ENCODE data around the gene SLC4A4. TPM values are rescaled to one million over a fixed set of nuclear protein-coding genes. Genes with fewer than 3 reads are reported as not detected.

SLC4A4 gene
- total RNA-seq, 2 donors from 2014 or later = 0.32 to 0.76 TPM

- H3K9me3 Mint-ChIP-seq = peaks cover 5% of the 10 kb centered on the region
- H3K27me3 Mint-ChIP-seq = peaks cover 4% of the 10 kb centered on the region
- no peaks in the 10 kb centered on the region for H3K4me1 Mint-ChIP-seq
- H3K36me3 Mint-ChIP-seq (ENCODE audit: low read depth) = no peaks in the 10 kb centered on the region
- H3K4me3 Mint-ChIP-seq = no peak overlapping the region
- no peak overlapping the region for H3K27ac Mint-ChIP-seq
- no peak for ATAC-seq (replicated peaks)
Observed at GRCh38 chr4:71583971-71584370, 245.2 kb downstream of the SLC4A4 start.

GRCh38 chr4:71584585-71584984 lies 245.8 kb downstream of the SLC4A4 start:
- Mint-ChIP-seq H3K4me1 (no peaks in the 10 kb centered on the region), H3K27me3 (peaks cover 4% of the 10 kb centered on the region), H3K4me3 (no peak overlapping the region), H3K27ac (no peak overlapping the region), H3K36me3 (ENCODE audit: low read depth) (no peaks in the 10 kb centered on the region), H3K9me3 (peaks cover 9% of the 10 kb centered on the region)
- ATAC-seq (replicated peaks) = no peak

DNA sequence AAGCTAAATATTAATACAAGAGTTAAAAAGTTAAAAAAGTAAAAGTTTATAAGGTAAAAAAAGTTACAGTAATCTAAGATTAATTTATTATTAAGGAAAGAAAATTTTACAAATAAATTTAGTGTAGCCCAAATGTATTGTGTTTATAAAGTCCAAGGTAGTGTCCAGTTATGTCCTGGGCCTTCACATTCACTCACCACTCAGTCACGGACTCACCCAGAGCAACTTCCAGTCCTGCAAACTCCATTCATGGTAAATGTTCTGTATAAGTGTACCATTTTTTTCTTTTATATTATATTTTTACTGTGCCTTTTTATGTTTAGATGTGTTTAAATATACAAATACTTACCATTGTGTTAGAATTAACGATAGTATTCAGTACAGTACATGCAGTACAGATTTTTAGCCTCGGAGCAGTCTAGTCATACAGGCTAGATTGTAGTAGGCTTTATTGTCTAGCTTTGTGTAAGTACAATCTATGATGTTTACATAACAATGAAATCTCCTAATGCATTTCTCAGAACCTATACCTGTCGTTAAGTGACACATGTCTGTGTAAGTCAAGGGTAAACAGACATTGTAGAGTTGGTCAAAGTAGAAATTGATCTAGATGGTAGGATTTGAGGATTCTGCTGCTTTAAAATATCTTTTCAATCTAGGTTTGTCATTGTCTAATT lies 247.4 kb downstream of the SLC4A4 start:
- Mint-ChIP-seq H3K36me3 (ENCODE audit: low read depth) (no peaks in the 10 kb centered on the region), H3K4me1 (no peaks in the 10 kb centered on the region), H3K4me3 (no peak overlapping the region), H3K9me3 (peaks cover 4% of the 10 kb centered on the region), H3K27me3 (peaks cover 3% of the 10 kb centered on the region), H3K27ac (no peak overlapping the region)
- ATAC-seq (replicated peaks) = no peak

GRCh38 chr4:71587995-71588394 lies 249.2 kb downstream of the SLC4A4 start:
- peaks cover 4% of the 10 kb centered on the region for H3K9me3 Mint-ChIP-seq
- no peaks in the 10 kb centered on the region for H3K4me1 Mint-ChIP-seq

DNA sequence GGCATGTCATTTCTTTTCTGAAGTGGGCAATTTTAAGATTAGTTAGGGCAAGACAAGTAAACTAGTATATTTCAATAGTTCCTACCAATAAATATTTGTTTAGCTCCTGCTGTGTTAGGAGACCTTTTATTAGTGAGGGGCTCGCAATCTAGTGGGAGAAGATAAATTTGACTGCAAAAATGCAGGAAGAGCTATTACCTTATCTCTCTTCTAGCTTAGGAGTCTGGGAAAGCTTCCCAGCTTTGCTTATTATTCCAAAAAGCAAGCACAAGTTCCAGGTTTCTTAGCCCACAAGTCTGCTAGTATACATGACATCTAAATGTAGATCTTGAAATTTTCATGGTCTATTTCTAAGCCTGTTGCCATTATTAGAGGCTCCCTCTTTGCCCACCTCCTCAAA lies 254.0 kb downstream of the SLC4A4 start:
- H3K36me3 Mint-ChIP-seq (ENCODE audit: low read depth) = no peaks in the 10 kb centered on the region
- H3K9me3 Mint-ChIP-seq = peaks cover 4% of the 10 kb centered on the region
- H3K4me1 Mint-ChIP-seq = no peaks in the 10 kb centered on the region
- ATAC-seq (replicated peaks) = no peak
- H3K4me3 Mint-ChIP-seq = no peak overlapping the region
- H3K27ac Mint-ChIP-seq = no peak overlapping the region
- peaks cover 12% of the 10 kb centered on the region for H3K27me3 Mint-ChIP-seq

More at GRCh38 chr4:71587995-71588394, 249.2 kb downstream of the SLC4A4 start:
- ATAC-seq (replicated peaks) = no peak
- Mint-ChIP-seq H3K27me3 (peaks cover 8% of the 10 kb centered on the region), H3K4me3 (no peak overlapping the region), H3K27ac (no peak overlapping the region), H3K36me3 (ENCODE audit: low read depth) (no peaks in the 10 kb centered on the region)

DNA sequence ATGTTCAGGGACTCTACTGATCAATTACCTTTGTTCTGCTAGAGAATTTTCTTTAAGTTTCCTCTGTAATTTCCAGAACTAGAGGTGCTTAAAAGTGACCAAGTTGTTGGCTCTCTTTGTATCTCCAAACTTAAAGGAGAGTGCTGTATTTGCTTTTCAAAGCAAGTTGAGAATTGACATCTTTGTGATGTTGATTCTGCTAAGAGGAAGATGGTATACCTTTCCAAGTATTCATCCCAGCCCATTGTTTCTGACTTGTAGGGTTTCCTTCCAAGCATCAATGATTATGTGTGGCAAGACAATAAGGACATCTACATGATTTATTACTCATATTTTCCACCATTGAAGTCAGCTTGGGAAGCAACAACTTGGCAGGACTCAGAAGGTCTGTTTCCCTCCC lies 254.5 kb downstream of the SLC4A4 start:
- H3K27me3 Mint-ChIP-seq = peaks cover 16% of the 10 kb centered on the region
- ATAC-seq (replicated peaks) = no peak
- no peak overlapping the region for H3K27ac Mint-ChIP-seq
- peaks cover 4% of the 10 kb centered on the region for H3K9me3 Mint-ChIP-seq
- no peak overlapping the region for H3K4me3 Mint-ChIP-seq
- no peaks in the 10 kb centered on the region for H3K4me1 Mint-ChIP-seq
- H3K36me3 Mint-ChIP-seq (ENCODE audit: low read depth) = no peaks in the 10 kb centered on the region

DNA sequence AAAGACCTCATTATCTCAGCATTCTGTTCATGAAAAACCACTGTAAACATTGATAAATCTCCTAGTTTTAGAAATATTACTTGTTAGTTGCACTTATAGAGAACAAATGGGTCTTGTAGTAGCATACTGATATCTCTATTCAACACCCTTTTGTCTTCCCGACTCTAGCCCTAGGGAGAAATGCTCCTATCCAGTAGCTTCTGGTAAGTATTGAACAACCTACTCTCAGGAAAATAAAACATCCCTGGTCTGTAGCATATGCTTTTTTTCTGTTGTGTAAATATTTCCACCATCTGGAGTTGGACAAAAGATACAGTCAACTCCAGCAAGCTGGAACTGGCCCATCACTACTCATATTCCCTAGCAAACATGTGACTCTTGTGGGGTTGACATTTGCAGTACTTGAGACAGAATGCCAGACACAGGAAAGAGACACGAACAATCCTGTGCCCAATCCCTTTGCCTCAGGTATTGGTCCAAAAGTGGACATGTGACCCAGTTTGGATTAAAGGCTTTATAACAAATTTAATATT lies 256.8 kb downstream of the SLC4A4 start:
- no peak overlapping the region for H3K27ac Mint-ChIP-seq
- ATAC-seq (replicated peaks) = no peak
- no peaks in the 10 kb centered on the region for H3K9me3 Mint-ChIP-seq
- H3K36me3 Mint-ChIP-seq (ENCODE audit: low read depth) = no peaks in the 10 kb centered on the region
- no peak overlapping the region for H3K4me3 Mint-ChIP-seq
- H3K27me3 Mint-ChIP-seq = peaks cover 15% of the 10 kb centered on the region
- H3K4me1 Mint-ChIP-seq = no peaks in the 10 kb centered on the region

DNA sequence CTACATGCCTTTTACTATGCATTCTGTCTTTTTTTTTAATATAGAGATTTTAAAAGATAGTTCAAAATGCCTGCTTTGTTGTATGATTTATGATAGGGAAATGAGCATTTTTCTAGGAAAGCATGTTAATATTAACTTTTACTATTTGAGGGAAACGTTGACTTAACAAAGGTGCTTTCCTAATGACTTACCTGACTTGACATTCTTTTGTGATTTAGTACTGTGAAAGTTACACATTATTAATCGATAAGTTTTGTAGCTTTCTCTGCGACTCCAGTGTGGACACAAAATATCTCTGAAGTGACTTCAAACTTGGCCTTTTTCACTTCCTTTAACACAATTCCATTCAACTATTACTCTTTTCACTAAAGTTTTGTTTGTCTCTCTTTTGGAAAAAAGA lies 260.8 kb downstream of the SLC4A4 start:
- no peak overlapping the region for H3K4me3 Mint-ChIP-seq
- no peak overlapping the region for H3K27ac Mint-ChIP-seq
- no peaks in the 10 kb centered on the region for H3K36me3 Mint-ChIP-seq (ENCODE audit: low read depth)
- ATAC-seq (replicated peaks) = no peak
- H3K27me3 Mint-ChIP-seq = peaks cover 7% of the 10 kb centered on the region
- H3K9me3 Mint-ChIP-seq = no peaks in the 10 kb centered on the region
- no peaks in the 10 kb centered on the region for H3K4me1 Mint-ChIP-seq

DNA sequence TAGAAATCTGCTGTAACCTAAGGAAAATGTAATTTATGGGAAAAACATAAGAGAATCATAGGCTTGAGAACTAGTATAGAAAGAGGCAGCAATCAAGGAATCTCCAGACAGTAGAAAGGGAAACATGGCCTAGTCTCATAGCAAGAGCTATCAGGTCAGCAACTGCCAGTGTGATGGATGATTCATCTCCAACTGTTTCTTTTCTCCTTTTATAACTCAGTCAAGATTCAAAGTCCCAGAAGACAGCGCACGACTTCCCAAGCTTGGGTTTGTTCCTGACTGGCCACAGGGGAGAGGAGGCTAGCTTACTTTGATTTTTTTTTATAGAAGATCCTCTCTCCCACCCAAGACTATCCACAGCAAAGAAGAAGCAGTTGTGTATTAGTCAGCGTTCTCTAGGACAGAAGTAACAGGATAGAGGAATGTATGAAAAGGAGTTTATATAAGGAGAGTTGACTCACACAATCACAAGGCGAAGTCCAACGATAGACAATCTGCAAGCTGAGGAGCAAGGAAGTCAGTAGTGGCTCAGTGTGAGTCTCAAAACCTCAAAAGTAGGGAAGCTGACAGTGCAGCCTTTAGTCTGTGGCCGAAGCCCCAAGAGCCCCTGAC lies 263.6 kb downstream of the SLC4A4 start:
- no peaks in the 10 kb centered on the region for H3K36me3 Mint-ChIP-seq (ENCODE audit: low read depth)
- no peak overlapping the region for H3K27ac Mint-ChIP-seq
- peaks cover 4% of the 10 kb centered on the region for H3K9me3 Mint-ChIP-seq
- no peaks in the 10 kb centered on the region for H3K4me1 Mint-ChIP-seq
- ATAC-seq (replicated peaks) = no peak
- peaks cover 11% of the 10 kb centered on the region for H3K27me3 Mint-ChIP-seq
- H3K4me3 Mint-ChIP-seq = no peak overlapping the region

GRCh38 chr4:71604785-71605184 lies 266.0 kb downstream of the SLC4A4 start:
- no peaks in the 10 kb centered on the region for H3K36me3 Mint-ChIP-seq (ENCODE audit: low read depth)
- no peaks in the 10 kb centered on the region for H3K4me1 Mint-ChIP-seq
- H3K27me3 Mint-ChIP-seq = peaks cover 9% of the 10 kb centered on the region
- ATAC-seq (replicated peaks) = no peak
- no peak overlapping the region for H3K27ac Mint-ChIP-seq
- no peak overlapping the region for H3K4me3 Mint-ChIP-seq
- peaks cover 8% of the 10 kb centered on the region for H3K9me3 Mint-ChIP-seq

- H3K4me1 Mint-ChIP-seq = no peaks in the 10 kb centered on the region
- ATAC-seq (replicated peaks) = no peak
- H3K27me3 Mint-ChIP-seq = peaks cover 15% of the 10 kb centered on the region
- H3K36me3 Mint-ChIP-seq (ENCODE audit: low read depth) = no peaks in the 10 kb centered on the region
- H3K4me3 Mint-ChIP-seq = no peak overlapping the region
- H3K9me3 Mint-ChIP-seq = peaks cover 8% of the 10 kb centered on the region
- H3K27ac Mint-ChIP-seq = no peak overlapping the region
Observed at GRCh38 chr4:71607109-71607508, 268.3 kb downstream of the SLC4A4 start.

- no peak overlapping the region for H3K4me3 Mint-ChIP-seq
- peaks cover 8% of the 10 kb centered on the region for H3K9me3 Mint-ChIP-seq
- ATAC-seq (replicated peaks) = no peak
- no peak overlapping the region for H3K27ac Mint-ChIP-seq
- H3K27me3 Mint-ChIP-seq = peaks cover 15% of the 10 kb centered on the region
- no peaks in the 10 kb centered on the region for H3K4me1 Mint-ChIP-seq
- H3K36me3 Mint-ChIP-seq (ENCODE audit: low read depth) = no peaks in the 10 kb centered on the region
Observed at GRCh38 chr4:71607780-71608677, 269.2 kb downstream of the SLC4A4 start.

GRCh38 chr4:71608678-71609071 lies 269.9 kb downstream of the SLC4A4 start:
- Mint-ChIP-seq H3K36me3 (ENCODE audit: low read depth) (no peaks in the 10 kb centered on the region), H3K27ac (no peak overlapping the region), H3K9me3 (peaks cover 8% of the 10 kb centered on the region), H3K4me3 (no peak overlapping the region), H3K27me3 (peaks cover 15% of the 10 kb centered on the region), H3K4me1 (no peaks in the 10 kb centered on the region)
- ATAC-seq (replicated peaks) = no peak

DNA sequence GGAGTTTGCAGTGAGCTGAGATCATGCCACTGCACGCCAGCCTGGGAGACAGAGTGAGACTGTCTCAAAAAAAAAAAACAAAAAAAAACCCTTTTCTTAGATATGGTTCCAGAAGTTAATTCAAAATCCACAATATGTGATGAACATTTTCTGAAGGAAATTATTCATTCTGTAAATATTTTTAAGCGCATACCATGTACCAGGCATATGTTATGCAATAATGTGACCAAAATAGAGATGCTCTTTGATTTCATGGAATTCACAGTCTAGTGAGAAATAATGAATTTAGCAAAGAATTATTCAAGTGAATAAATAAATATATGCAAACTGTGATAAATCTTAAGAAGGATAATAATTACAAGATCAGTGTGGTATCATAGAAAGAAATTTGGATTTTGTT lies 270.3 kb downstream of the SLC4A4 start:
- no peaks in the 10 kb centered on the region for H3K4me1 Mint-ChIP-seq
- H3K27me3 Mint-ChIP-seq = peaks cover 15% of the 10 kb centered on the region
- no peaks in the 10 kb centered on the region for H3K36me3 Mint-ChIP-seq (ENCODE audit: low read depth)
- H3K4me3 Mint-ChIP-seq = no peak overlapping the region
- no peak for ATAC-seq (replicated peaks)
- peaks cover 8% of the 10 kb centered on the region for H3K9me3 Mint-ChIP-seq
- no peak overlapping the region for H3K27ac Mint-ChIP-seq
